GM19463 (cell line): ENCODE results near the gene HDAC4.

ENCODE experiments used
- ATAC-seq: cut with Tn5 transposase; IDR thresholded peaks from one replicate; pipeline ENCODE4 v1.9.1; 2021; ENCODE audit warnings: mild to moderate bottlenecking, moderate library complexity; ENCODE audit not compliant: unreplicated experiment

HDAC4 gene

DNA sequence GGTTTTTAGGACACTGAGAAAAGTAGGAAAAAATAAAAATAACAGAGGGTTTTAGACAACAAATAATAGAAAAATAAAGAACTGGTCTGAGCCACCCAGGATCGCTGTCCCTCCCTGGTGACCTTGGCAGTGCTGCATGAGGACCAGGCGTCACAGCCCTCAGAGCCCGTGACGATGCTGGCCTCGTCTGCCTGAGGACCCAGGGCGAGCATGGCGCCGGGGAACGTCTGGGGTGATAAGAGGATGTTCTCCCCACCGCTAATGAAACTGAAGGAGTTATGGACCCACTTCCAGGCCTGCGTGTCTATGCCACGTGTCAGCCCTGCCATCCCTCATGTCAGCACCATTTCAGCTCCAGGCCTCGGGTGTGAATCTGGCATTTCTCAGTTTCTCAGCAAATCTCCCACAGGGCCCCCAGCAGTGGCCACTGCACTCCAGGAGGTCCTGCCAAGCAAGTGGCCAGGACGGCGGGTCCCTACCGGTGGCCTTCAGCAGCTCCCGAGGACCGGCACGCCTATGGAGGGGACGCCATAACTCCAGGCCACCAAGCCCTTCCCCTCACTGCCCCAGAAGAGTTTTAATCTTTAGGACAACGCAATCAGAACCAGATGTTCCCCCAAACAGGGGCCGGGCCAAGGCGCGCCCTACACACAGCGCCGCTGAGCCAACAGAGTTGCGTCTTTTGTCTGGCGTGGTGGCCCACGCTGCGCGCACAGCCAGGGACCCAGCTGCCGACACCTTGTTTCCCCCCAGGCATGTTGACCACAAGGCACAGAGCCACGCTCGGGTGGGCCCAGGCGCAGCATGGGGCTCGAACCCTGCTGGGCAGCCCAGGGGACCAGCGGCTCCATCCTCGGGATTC is 373.2 kb downstream of the HDAC4 start:
- no peak for ATAC-seq

DNA sequence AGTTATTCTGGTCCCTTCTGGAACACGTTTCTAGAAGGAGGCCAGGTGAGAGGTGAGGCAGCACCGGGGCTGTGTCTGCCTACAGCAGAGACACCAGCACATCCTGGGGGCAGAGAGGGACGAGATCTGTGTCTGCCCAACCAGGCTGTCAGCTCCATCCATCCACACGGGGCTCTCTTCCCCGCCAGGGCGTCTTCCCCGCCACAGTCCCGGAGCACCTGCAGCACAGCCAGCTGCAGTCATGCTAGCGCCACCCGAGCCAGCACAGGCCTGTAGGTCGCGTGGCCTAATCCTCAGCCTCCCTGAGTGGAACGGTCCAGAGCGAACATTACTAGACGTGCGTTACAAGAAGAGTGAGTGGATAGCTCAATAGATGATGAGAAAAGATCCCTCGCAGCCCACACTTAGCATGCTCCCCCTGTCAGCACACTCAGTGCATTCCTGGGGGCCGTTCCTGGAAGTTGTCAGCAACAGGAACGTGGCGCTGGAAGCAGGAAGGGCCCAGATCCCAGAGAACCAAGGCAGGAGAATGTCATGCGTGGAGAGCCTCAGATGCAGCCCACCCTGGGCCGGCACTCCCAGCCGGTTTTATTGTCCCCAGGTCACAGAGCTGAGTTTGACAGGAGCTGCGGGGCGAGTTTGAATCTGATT is 374.0 kb downstream of the HDAC4 start:
- ATAC-seq, result no peak

DNA sequence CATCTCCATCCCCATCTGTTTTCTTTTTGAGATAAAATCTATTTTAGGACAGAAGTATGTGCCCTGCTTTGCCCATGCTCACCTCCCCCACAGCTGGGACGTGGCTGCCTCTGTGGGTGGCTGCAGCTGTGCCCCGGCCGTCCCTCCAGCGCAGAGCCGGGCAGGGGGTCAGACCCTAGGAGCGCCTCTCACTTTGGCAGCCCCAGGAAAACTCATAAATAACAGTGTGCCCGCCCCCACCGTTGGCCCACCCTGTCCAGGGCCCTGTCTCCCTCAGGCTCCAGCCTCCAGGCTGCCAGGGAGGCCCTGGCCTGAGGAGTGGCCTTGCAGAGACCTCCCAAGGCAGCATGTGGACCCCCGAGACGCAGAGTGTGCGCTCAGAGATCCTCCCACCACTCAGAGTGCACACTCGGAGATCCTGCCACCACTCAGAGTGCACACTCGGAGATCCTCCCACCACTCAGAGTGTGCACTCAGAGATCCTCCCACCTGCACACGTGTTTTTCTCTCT is 374.8 kb downstream of the HDAC4 start:
- ATAC-seq, result no peak

DNA sequence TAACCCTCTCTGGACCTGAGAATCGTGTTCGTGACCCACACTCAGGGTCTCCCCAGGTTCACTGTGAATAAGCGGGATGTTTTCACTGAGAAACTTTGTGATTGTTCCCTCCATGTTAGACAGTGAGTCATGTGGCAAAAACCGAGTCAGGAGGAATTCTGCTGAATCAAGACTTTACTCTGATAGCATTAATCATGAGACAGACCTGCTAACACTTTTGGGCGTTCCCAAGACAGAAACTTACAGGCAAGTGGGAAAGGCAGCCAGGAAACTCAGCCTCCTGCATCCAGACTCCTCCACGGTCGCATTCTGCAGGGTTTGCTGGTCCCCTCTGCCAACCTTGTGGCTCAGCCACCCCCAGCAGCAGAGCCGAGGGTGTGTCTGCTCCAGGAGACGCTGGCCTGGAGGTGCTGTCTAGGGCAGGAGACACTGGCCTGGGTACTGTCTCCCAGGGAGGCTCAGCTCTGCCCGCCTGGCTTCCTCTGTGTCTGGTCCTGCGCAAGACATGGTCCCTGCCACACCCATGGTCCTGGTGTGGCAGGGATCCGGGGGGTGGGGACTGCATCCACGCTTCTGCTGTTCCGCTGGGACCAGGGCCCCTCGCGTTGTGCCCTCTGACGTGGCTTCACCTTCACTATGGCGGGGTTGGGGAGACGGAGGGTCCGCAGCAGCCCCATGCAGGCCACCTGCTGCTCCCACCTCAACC is 375.6 kb downstream of the HDAC4 start:
- no peak for ATAC-seq

DNA sequence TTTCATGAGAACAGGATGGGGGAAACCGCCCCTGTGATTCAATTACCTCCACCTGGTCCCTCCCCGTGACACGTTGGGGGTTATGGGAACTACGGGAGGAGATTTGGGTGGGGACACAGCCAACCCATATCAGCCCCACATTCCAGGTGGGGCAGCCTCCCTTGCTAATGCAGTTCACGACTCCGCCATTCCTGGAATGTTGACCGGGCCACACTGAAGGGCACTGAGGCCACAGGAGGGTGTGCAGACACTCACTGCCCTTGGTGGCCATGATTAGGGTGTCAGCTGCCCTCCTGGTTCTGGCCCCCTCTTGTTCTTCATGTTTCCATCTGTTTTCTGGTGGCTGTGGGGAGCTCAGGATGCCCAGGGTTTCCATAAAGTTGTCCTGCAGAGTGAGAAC is 376.6 kb downstream of the HDAC4 start:
- no peak for ATAC-seq

DNA sequence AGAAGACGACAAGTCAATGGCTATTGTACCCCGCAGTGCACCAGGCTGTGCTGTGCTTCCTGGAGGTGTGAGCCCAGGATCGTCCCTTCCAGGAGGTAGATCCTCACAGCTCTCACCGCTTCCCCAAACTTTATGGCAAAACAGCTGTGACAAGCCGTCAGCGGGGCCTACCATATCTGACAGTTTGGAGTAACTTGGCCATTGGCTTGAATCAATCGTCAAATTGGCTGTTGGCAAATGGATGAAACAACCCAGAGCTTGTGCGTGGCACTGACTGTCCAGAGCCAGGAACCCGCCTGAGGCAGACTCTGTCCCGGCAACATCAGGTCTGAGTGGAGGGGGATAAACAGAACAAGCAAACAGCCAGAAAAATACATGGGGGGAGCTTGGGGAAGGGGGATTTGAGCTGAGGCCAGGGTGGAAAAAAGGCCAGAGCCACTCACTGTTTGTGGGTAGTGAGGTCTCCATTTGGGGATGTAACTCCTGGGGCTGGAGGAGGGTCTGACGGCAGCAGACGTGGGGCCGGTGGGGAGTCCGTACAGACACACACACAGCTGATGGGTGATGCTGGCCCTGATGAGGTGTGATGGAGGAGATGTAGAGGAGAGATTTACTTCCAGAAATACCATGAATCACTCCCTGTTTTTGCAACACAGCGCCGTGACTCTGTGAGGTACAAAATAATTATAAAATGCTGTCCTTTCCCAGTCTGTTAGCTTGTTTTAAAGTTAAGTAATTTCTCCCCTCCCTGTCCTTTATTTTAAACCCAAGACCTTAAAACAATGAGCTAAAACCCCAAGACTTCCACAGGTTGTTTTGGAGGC is 378.2 kb downstream of the HDAC4 start:
- no peak for ATAC-seq

DNA sequence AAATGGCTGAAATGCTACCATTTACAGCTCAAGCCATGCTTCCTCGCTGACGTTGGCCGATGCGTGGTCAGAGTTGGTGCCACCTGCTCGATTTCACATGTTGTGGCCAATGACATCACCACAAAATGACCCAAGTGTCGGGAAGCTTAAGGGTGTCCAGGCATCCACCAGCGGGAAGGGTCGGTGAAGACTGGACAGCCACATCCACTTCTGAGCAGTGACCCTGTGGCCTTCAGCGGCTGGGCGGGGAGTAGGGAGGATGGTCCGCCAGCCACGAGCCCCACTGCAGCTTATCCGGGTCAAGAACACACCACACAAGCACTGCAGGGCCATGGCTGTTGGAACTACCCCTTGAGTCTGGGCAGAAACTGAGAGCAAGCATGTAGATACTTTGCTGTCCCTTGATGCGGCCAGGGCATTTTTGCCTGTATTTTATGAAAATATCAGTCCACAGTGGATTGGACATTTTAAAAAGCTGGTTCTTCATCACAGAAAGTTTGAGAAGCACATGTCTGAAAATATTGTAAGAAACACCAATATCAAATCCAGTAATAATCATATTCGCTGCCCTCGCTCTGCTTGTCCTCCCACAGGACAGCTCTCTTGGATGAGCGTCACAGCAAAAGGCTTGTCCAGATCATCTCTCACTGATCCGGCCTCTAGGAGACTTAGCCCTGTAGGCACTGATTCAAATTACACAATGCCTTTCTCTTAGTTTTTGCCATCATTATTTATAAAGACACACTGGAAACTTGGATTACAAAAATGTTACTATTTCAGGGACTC is 379.0 kb downstream of the HDAC4 start:
- ATAC-seq, result no peak

DNA sequence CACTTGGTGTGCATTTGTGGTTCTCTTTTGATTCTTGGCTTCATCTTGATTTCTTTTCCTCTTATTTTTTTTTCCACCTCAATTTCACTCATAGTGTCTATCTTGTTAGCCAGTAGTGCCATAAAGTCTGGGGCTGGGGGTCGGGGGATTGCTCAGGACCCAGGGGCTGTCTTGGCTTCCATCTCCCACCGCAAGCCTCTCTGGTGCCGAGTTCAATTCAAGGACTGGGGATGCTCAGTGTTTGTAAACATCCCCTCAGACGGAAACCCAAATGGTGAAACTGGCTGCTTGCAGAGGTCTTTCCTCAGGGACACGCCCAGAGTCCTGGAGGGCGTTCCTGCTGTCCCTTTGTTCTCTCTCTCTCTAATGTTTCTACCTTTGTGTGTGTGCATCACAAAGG is 379.6 kb downstream of the HDAC4 start:
- no peak for ATAC-seq

DNA sequence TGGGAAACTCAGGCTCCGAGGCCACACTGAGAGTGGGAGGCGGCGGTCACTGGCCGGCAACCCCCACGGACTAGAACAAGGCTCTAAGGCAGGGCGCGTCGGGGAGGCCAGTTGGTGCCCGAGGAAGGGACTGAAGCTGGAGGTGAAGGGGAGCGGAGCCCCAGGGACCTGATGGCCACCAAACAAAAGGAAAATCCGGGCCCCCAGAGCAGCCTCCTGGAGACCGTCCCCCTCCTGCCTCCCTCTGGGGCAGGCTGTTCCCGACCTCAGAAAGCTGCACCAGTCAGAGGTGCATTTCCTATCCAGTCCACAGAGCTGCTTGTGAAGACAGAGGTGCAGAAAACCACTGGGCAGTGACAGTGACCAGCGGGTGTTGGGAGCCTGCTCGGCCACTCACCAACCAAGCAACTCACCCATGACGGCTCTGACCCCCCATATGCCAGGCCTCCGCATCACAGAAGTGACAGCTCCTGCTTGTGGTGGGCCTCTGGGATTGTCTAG is 380.2 kb downstream of the HDAC4 start:
- no peak for ATAC-seq

DNA sequence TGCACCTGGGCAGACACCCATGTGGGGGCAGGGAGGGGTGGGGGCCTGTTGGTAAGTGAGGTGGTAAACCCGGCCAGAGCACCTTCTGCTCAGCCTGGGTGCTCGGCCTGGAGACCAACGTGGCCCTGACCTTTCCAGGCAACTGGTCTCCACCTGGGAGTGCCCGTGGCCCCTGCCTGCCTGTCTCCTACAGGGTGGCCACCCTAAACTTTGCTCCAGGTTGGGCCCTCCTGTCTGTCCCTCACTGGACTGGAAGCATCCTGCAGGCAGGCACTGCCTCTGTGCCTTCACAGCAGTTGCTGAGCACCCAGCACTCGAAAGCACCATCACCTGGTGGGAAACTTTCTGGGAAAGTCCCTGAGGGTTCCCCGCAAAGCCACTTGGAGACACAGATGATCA is 381.6 kb downstream of the HDAC4 start:
- no peak for ATAC-seq

DNA sequence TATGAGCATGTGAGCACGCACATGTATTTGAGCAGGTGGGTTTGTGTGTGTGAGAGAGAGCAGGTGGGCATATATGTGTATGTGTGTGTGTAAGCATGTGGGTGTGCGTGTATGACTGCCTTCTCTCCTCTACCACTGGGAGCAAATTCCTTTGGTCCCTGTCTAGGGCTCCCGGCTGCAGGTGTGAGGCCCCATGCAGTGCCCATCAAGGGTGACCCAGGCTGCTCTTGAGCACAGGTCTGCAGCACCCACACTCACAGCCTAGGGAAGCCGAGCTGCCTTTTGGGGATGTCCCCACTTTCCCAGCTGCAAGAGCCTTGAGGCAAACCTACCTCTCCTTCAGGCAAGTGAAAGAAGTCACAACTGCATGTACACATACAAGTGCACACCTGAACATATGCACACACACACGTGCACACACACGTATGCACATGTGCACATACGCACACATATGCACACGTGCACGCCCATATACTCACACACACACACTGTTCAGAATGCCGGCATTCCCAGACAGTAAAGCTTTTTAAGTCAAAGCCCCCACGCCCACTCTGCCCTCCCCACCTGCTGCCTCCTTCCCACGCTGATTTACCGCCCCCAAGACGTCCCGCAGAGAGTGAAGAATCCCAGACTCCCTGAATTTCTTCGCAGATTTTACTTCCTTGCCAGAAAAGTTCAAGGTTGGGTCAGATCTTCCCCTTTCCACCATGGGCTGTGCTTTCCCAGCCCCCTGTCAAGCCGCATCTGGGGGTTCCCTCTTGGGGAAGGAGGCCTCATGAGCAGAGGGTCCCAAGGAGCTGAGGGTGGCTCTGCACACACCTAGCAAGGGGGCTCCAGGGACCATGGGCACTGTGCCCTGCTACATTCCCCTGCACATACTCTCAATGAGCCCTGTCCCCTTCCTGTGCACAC is 382.3 kb downstream of the HDAC4 start:
- no peak for ATAC-seq

DNA sequence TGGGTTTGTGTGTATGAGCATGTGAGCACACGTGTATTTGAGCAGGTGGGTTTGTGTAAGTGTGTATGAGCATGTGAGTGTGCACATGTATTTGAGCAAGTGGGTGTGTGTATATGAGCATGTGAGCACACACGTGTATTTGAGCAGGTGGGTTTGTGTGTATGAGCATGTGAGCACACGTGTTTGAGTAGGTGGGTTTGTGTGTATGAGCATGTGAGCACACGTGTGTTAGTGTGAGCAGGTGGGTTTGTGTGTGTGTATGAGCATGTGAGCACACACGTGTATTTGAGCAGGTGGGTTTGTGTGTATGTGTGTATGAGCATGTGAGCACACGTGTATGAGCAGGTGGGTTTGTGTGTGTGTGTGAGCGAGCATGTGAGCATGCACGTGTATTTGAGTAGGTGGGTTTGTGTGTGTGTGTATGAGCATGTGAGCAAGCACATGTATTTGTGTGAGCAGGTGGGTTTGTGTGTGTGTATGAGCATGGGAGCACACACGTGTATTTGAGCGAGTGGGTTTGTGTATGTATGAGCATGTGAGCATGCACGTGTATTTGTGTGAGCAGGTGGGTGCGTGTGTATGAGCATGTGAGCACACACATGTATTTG is 383.2 kb downstream of the HDAC4 start:
- no peak for ATAC-seq

DNA sequence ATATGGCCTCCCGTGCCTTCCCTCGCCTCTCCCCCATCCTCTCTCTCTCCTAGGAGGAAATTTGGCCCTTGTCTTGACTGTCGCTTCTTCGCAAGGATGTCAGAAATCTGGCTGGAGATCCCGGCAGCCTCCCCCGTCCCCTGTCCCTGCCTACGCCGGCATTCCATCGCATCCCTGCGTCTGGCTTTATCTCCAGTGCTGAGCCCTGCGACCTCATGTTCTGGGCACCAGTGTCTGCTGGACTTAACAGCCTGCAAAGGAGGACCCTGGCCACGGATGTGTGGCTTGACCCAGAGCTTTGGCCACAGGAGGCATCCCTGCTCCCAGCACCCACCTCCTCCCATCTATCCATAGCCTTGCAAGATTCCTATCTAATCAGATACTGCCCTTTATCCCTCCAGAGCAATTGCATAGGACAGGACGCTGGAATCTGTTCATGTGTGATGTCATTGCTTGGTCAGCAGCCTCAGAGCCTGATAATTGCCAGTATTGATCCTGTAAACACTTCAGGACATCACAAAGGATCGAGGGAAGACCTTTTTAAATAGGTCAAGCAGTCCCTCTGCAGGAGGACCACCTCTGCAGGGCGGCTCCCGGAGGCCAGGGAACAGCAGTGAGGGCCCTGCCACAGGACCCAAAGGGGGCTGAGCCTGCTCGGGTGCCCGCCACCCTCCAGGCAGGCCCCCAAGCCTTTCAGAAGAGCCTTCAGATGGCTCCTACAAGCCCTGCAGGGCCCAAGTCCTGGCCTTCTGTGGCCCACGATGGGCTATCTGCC is 384.7 kb downstream of the HDAC4 start:
- ATAC-seq, result no peak

DNA sequence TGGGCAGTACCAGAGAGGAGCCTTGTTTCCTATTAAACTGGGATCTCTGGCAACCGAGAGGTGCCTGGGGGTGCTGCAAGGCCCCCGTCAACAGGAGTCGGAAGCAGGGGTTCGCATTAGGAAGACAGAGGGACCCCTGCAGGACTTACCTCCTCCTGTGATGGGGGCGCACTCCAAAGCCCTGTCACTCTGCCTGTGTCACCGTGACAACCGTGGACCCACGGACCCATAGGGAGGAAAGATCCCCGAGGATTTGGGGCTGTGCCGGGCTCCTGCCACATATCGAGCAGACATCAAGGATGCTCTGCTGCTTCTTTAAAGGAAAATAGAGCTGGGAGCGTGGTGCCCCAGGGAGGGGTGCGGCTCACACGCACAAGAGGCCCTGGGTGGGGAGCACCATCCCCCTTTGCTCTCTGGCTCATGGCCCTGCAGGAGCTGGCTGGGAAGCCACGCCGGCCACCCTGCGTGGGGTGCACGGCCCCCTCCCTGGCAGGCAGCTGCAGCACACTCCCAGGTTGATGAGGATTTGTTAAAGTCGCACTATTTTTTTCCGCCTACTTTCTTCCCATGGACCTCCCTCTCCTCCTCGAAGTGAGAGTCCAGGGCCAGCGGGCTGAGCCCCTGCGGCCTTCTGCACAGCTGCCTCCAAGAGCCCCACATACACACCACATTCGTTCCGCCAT is 385.5 kb downstream of the HDAC4 start:
- no peak for ATAC-seq

DNA sequence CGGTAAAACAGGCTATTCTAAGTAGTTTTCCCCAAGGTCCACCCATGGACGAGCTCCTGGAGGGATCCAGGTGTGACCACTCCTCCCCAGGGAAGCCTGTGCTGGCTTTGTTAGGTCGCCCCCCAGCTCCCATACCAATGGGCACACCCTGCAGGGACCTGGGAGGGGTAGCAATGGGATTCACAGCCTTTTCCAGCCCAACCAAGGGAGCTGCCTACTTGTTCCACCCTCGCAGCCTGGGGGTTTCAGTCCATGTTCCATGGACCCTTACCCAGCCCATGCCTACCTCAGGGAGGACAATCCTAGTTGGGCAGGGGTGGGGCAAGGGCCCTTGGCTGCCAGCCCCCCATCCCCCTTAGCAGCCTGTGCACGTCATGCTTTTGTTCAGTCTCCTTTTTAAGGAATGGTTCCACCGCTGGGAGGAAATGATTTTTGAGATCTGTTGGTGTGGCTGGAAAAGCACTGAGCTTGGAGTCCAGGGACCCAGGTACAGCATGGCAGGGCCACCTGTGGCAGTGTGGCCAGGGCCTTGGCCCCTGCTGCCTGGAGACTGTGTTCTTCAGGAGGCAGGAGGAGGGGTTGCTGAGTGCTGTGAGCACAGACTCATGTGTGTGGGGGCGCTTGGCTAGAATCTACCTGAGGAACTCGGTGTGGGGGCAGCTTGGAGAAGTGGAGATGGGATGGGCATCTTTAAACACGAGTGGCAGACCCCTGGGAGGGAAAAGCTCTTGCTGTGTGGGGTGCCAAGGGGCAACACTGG is 386.2 kb downstream of the HDAC4 start:
- no peak for ATAC-seq

DNA sequence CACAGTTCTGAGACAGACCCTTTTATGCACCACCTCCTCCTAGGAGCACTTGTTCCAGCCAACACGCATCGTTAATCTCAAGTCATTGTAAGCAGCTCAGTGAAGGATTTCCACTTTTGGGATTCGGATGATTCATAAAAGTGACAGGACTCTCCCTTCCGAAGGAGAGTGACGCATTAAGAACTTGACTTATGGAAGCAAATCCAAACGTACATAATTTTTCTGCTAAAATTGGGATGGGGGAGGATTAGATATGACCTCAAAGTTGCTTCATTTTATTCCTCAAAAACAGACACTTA is 387.2 kb downstream of the HDAC4 start:
- ATAC-seq, result no peak
